Stimulated activated CD8-positive, alpha-beta memory T cell treated with anti-CD3 and anti-CD28 coated beads, Interleukin-7, amount 100 ng/mL, for 1 hour (primary cell): ENCODE measurements around the gene MOB3A.

Experiments used
- DNase-seq, 2 donors: peaks; one replicate each; pipeline ENCODE4 v3.0.0-alpha.2; 2020; ENCODE audit warnings: low read depth in 2 of 2

Gene MOB3A

DNA sequence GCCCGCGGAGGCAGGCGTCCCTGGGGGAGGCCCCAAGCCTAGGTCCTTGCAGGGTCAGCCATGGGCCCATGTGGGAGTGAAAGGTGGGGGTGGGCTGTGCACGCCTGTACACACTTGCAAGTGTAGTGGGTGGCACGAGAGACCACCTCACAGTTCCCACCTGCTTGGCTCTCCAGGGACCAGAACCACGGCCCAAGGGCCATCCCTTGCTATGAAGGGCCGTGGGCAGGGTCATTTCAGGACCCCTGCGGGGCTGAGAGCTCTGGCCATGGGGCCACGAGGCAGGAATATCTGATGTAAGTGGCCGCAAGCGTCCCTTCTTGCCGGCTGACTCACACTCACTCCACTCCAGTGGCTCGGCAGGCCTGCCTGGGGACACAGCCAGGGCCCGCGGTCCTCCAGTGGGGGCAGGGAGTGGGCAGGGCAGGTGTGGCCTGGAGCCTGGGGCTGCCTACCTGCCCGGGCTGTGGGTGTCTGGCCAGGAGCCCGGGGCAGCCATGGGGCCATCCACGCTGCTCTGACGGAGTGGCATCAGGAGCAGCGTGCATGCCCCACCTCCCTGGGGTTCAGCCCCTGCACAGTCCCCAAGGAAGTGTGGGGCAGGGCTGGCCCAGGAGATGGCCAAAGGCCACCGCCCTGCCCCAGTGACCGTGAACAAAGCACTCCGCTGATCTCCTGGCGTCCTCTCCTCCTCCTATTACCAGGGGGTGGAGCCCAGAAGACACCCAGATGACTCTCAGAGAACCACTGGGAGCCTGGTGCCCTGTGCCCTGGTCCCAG, 36.5 kb downstream of the MOB3A start:
- no peak for DNase-seq

DNA sequence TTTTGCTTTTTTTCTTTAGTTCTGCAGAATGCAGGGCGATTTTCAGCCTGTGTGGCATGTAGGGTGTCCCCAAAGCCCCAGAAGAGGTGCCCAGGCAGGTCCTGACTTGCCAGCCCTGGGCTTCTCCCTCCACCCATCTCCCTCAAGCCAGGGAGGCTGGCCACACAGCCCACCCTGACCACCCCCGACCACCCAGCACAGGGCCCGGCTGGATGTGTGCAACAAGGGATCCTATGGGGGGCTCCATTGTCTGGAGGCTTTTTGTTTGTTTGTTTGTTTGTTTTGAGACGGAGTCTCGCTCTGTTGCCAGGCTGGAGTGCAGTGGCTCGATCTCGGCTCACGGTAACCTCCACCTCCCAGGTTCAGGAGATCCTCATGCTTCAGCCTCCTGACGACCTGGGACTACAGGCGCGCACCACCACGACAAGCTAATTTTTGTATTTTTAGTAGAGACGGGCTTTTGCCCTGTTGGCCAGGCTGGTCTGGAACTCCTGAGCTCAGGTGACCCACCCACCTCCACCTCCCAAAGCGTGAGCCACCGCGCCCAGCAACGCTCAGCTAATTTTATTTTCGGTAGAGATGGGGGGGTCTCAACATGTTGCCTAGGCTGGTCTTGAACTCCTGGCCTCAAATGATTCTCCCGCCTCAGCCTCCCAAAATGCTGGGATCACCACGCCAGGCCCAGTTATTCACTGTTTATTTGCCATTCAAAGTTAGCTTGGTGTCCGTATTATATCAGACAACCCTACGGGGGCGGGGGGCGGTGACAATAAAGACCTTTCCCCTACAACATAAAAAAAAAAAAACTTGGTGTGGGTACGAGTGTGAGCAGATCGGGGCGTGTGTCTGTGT, 37.3 kb downstream of the MOB3A start:
- no peak for DNase-seq

DNA sequence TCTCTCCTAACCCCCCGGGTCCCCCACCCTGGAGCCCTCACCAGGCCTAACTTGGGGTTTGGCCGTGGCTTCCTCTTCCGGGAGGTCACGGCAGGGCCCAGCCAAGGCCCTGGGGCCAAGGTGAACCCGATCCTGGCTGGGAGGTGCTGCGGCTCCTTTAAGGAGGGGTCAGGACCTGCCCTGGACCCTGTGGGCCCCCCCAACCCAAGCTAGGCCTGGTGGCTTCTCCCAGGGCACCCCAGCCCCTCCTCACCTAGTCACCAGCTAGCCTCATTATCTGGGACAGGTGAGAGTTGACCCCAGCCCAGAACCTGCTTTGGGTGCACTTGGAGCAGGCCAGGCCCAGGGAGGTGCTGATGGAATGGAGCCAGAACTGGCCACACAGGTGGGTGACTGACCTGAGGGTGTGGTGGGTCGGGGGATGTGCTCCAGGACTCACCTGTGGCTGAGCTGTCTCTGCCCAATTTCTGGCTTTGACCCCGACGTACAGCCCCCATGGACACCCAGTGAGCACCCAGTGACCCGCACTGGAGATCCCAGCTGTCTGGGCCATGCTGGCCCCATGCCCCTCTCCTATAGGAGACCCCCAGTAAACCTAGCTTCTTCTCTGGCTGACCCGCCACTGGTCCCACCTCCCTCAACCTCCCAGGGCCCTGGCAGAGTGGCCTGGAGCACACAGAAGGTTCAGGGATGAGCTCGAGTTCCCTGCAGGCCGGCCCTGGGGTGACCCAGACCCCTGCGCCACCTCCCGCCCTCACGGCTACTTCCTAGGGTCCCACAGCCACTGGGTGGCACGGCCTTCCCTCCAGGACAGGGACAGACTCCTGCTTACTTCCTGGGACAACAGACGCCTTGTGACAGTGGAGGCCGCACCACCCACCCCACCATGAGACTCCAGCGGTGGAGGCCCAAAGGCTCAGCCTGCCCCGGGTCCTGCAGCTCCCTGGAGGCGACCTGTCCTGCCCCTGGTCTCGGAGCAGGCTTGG, 38.3 kb downstream of the MOB3A start:
- no peak for DNase-seq

DNA sequence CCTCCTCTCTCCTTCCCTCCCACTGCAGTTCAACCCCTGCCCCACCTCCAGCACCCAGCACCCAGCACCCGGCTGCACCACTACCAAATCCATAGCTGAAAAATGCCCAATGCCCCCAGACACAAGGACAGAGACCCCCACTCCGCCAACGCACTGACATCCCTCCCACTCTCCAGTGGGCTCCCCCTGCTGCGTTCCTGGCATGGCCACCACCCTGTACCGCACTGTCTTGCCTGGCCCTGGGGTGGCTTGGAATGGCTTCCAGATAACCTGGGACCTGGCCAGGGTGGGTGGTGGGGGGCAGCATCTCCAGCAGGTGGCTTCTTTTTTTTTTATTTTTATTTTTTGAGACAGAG, 39.3 kb downstream of the MOB3A start:
- no peak for DNase-seq

DNA sequence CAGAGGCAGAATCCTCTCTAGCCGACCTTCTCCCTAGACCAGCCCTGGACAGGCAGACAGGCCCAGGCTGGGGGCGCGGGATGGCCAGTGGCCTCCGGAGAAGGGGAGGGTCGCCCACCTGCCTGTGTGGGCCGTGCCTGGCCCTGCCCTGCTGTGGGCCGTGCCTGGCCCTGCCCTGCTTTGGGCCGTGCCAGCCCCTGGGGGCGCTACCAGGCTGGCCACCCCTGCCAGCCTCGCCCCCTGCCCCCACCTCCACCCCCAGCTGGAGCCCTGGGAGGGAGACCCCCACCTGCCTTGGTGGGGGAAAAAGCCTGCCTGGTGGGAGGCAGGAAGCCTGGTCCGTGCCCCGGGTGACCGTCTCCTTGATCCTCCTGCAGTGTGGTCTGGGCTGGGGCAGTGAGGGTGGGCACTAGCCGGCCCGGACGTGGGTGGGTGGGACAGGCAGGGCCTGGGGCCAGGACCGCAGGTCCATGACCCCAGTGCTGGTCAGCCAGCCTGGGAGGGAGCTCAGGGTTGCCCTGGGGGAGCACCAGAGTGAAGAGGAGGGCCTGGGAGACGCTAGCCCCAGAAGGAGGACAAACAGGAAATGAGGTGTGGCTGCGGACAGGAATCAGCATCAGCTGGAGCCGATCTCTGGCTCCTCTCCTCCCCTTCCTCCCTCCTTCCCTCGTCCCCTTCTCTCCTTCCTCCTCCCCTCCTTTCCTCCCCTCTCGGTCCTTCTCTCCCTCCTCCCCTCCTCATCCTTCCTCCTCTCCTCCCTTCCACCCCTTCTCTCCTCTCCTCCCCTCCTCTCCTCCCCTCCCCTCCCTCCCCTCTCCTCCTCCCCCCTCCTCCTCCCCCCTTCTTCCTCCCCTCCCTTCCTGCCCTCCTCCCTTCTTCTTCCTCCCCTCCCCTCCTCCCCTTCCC, 39.9 kb downstream of the MOB3A start:
- no peak for DNase-seq

DNA sequence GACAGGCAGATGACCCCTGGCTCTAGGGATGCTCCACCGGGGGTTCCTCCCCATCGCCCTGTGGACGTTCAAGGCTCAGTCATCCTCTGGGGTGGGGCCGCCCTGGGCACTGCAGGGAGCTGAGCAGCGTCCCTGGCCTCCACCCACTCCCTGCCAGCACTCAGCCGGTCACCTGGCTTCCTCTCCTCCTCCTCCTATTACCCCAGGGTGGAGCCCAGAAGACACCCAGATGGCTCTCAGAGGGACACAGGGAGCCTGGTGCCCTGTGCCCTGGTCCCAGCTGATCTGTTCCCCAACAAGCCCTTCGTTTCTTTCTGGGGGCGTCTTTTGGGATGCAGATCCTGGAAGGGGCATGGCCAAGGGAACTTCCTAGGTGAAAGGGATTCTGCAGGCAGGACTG, 41.4 kb downstream of the MOB3A start:
- no peak for DNase-seq

DNA sequence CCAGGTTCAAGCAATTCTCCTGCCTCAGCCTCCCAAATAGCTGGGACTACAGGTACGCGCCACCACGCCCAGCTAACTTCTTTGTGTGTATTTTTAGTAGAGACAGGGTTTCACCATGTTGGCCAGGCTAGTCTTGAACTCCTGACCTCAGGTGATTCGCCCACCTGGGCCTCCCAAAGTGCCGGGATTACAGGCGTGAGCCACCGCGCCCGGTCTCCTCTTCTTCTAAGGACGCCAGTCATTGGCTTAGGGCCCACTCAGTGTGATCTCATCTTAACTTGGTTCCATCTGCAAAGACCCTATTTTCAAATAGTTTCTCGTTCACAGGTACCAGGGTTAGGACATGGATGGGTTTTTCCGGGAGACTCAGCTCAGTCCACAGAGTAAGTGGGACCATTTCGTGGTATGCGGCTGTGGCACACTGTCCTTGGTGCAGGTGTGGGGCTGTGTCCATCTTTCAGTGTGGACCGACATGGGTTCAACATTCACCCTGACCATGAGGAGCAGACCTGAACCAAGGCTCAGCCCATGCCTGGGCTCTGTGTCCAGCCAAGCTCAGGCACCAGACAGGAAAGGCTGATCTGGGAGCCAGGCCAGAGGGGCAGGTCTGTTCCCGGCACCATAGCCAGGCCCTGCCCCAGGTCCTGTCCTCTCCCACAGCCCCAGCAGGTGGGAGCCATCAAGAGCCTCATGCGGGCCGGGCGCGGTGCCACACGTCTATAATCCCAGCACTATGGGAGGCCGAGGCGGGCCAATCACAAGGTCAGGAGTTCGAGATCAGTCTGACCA, 42.3 kb downstream of the MOB3A start:
- no peak for DNase-seq

DNA sequence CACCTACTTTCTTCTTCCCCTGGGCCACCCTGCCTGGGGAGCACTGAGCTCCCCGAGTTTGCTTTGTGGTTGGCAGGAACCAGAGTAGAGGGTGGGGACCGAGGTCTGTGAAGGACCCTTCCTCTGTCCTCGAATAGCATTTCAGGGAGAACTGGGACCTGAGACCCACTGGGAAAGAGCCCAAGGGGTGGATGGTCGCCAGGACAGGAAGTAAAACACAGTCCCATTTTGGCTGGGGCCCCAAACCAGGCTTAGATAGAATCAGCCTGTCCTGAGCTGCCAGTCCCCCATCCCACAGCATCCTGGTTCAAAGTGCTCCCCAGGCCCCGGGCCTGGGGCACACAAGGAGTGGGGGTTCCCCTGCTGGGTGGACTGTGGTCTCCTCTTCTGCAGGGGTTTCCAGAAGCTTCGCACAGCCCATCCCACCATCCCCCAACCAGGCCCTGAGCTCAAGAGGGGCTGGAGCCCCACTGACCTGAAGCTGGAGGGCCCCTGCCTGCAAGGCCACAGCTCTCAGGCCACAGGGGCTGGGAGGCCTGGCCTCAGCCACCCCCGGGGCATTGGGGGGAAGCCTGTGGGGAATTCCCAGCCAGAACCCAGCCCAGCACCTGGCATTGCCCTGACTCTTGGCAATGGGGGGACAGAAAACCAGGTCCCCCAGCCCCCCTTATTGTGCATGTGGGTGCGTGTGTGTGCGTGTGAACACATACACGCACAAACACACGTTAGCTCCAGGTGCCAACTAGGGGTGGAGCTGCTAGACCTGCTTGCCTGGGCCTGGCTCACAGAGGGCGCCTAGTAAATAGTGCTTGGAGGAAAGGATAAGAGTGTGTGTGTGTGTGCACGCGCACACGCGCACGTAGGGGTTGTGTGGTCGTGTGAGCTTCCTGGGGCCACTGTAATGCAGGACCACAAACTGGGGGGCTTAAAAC, 44.1 kb downstream of the MOB3A start:
- no peak for DNase-seq

DNA sequence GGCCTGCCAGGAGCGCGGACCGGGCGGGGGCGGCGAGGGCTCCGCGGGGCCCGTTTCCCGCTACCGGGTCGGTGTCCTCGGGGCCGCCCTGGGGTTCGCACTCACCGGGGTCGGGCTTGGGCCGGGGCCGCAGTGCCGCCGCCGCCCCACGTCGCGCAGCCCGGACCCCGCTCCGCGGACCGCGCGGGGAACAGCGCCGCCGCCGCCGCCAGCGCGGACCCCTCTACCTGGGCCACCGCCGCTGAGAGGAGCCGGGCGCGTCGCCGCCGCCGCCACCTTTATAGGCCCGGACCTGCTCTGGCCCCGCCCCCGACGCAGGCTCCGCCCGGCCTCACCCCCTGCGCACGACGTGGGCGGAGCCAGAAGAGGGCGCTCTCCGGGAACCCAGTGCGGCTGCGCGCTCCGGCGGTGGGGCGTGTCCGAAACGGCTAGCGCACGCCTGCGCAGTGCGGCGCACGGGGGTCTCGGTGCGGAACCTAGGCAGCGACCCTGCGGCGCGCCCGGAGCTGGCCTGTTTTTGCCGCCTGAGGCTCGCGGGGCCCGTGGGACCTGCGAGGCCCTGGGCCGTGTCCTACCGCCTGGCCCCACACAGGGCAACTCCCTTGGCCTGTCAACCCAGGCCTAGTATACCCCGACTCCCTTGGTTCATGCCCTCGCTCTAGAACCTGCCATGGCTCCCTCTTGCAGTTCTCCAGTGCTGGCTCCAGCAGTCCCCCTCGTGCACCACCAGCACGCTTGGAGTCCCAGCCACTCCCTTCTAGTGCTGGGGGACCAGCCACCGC, 44.9 kb downstream of the MOB3A start, which contains the start of gene MKNK2:
Gene MKNK2, minus strand, starts transcription at position 254 of the 782 bp plus-strand sequence. CDS start 393 bp downstream, outside the sequence.
- DNase-seq = peak; percentile 94 to 96

DNA sequence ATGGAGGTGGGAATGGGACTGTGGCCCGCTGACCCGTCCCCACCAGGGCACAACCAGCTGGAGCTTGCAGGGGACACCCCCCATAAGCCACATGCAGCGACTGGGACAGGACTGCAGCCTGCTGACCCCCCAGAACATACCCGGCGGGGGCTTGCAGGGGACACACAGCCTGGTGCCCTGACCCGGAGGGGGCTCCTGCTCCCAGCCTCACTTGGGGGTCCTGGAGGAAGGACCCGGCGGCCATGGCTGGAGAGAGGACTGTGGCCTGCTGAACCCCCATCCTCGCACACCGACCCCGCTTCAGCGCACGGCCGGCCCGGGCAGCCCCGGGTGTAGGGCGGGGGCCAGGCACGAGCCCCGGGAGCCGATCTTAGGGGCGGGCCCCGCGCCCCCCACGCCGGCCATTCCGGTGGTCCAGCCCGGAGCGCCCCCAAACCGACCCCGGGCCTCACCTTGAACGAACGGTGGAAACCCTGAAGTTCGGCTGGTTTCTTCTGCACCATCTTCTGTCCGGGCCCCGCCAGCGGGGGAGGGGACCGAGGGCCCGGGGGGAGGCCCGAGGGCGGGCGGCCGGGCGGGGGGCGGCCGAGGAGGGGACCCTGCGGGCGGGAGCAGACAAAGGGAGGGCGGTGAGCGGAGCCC, 45.7 kb downstream of the MOB3A start:
- DNase-seq = no peak

DNA sequence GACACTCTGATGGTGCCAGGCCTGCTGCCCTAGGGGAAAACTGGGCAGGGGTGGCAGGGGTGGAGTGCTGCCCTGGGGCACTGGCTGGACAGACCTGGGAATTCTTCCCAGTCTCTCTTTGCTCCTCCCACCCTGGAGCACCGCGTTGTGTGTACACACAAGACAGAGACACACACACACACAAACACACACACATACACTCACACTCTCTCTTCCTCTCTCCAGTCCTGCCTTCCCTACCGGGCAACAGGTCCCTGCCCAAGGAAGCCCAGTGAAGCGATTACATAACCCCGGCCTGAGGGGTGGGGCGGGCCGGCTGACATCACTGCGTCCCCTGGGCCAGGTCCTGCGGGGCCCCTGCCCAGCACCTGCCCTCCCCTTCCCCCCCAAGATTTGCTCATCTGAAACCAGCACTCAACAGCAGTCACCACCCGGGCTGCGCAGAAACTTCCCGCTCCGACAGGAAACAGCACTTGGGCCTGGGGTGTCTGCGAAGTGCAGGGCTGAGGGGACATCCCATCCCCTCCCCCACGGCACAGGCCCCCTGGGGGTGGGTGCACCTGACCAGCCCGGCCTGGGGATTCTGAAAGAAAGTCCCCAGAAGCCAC, 46.3 kb downstream of the MOB3A start:
- peak in 1 of 2 donors; percentile 32 for DNase-seq

DNA sequence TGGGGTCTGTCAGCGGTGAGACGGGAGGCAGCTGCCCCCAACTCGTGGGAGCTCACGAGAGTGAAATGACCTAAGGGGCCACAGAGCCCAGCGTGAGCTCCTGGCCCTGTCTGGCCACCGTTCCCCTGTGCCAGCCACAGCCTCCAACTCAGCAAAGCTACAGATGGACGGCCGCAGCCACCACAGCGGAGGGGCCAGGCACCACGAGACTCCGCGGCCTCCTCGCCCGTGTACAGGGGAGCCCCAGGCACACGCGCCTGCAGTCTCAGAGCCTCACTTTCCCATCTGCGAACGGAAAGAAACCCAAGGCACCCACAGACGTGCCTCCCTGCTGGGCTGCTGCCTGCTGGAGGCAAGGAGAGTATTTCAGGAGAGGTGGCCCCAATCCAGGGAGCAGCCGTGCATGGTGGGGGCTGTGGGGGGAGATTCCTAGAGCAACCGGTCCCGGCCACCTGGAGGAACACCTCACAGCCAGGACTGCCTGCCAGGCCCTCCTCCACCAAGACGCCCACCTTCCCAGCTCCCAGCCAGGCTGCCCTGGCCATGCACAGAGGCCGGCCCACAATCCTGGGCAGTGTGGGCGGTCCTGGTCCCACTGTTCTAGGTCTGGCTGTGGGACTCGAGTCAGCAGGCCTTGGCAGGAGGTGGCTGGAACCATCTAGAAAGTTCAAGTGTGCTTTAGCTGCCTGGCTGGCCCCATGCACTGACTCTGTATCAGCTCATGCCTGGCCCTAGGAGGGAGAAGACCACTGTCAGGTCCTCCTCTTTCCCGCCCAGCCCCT, 47.0 kb downstream of the MOB3A start:
- DNase-seq = no peak

DNA sequence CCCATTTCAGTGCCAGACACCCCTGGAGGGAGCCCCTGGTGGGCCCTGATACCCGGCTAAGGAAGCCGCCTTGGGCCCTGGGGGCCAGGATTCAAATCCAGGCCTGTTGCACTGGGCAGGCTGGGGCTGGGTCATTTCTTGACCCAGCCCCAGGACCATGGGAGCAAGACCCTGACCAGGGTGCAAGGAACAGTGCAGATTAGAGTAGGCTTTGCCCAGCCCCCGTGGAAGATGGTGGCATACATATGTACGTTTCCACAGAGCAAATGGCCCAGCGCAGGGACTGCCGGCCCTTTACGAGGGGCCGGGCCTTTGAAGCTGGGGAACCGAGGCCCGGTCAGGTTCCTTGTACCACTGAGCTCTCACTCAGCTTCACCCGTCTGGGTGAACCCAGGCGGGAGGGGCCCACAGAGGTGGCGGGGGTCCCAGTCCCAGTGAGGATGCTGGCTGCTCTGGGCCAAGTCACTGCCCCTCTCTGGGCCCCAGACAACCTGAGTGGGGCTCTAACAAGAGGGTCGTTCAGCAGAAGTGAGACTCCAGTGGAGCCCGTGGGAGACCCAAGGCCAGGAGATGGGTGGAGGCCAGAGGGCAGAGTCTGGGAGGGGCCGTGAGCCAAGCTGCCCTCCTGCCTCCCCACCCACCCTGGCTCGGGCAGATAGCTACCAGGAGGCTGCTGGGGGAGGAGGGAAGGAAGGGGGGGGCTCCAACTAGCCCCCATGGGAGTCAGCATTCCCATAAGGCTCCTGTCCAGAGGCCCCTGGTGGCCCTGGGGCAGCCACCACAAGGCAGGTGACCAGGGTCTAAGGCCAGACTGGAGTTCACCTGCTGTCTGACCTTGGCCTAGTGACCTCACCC, 47.8 kb downstream of the MOB3A start:
- no peak for DNase-seq

DNA sequence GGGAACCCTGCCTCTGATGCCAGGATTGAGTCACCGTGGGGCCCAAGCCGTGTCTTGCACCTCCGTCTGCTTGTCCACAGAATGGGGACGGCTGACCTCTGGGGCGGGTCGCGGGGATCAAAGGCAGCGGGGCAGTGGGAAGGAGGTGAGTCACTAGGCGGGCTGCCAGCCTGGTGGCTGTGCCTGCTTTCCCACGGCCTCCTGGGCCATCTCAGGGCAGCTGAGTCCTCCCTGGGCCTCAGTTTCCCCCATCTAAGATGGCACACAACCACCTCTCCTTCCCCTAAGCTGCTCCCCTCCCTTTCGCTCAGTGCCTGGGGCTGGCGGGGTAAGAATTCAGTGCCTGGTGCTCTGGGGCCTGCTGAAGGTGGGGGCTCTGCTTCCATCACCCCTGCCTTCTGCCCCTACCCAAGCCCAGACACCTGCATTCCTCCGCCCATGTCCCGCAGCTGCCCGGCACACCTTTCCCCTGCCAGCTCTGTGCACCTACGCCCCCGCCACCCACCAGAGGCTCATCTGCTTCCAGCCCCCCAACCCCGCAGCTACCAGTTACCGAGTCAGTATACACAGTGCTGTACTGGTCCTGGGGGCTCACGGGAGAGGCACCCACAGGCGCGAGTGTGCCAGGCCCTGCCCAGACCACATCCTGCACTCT, 48.5 kb downstream of the MOB3A start:
- DNase-seq = no peak

DNA sequence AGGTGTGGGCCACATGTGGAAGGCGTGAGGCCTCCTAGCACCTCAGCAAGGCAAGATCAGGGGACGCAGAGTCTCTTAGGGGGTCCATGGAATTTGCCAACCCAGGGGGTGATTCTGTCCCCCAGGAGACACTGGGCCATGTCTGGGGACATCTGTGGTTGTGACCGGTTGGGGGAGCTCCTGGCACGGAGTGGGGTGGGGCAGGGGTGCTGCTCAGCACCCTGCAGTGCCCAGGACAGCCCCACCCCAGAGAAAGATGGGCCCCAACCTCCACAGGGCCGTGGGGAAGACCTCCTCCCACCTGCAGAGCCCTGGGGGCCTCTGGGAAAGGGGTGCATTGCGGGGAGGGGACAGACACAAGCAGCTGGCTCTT, 49.1 kb downstream of the MOB3A start:
- no peak for DNase-seq
